GM18511 (cell line): ENCODE data around the gene SYTL4.

Experiments used
- ATAC-seq: cut with Tn5 transposase; IDR thresholded peaks from one replicate; pipeline ENCODE4 v1.9.1; 2021; ENCODE audit warnings: mild to moderate bottlenecking, moderate library complexity; ENCODE audit not compliant: unreplicated experiment

The SYTL4 gene

GRCh38 chrX:100695991-100696390 lies 35.9 kb downstream of the SYTL4 start:
- ATAC-seq, result no peak

- ATAC-seq, result no peak
Measured at GRCh38 chrX:100695302-100695701, 36.6 kb downstream of the SYTL4 start.

GRCh38 chrX:100687546-100687945 lies 44.4 kb downstream of the SYTL4 start:
- ATAC-seq, result peak; percentile 82

- peak; percentile 63 for ATAC-seq
Measured at GRCh38 chrX:100687128-100687527, 44.8 kb downstream of the SYTL4 start.

- no peak for ATAC-seq
Measured at GRCh38 chrX:100685997-100686305, 46.0 kb downstream of the SYTL4 start.

- peak; percentile 63 for ATAC-seq
Measured at GRCh38 chrX:100685284-100685996, 46.5 kb downstream of the SYTL4 start.

GRCh38 chrX:100682939-100683338 lies 49.0 kb downstream of the SYTL4 start:
- ATAC-seq, result no peak

- no peak for ATAC-seq
Measured at GRCh38 chrX:100681599-100681998, 50.3 kb downstream of the SYTL4 start.

- ATAC-seq, result no peak
Measured at GRCh38 chrX:100680756-100681155, 51.2 kb downstream of the SYTL4 start.

- no peak for ATAC-seq
Measured at GRCh38 chrX:100677611-100678181, 54.2 kb downstream of the SYTL4 start.

GRCh38 chrX:100674705-100675104 lies 57.2 kb downstream of the SYTL4 start:
- no peak for ATAC-seq

- ATAC-seq, result no peak
Measured at GRCh38 chrX:100673397-100673953, 58.4 kb downstream of the SYTL4 start.

GRCh38 chrX:100672966-100673365 lies 59.0 kb downstream of the SYTL4 start:
- ATAC-seq, result no peak

- ATAC-seq, result no peak
Measured at GRCh38 chrX:100663642-100664041, 68.3 kb downstream of the SYTL4 start.

- ATAC-seq, result no peak
Measured at GRCh38 chrX:100662796-100663195, 69.1 kb downstream of the SYTL4 start.

- no peak for ATAC-seq
Measured at GRCh38 chrX:100662170-100662569, 69.8 kb downstream of the SYTL4 start.

GRCh38 chrX:100659431-100660137 lies 72.3 kb downstream of the SYTL4 start:
- ATAC-seq, result no peak

GRCh38 chrX:100658941-100659381 lies 73.0 kb downstream of the SYTL4 start:
- no peak for ATAC-seq

- ATAC-seq, result no peak
Measured at GRCh38 chrX:100654261-100654660, 77.7 kb downstream of the SYTL4 start.

- no peak for ATAC-seq
Measured at GRCh38 chrX:100652266-100652665, 79.7 kb downstream of the SYTL4 start.

- ATAC-seq, result peak; percentile 54
Measured at GRCh38 chrX:100650841-100651240, 81.1 kb downstream of the SYTL4 start.
